ENCODE data around the gene TMEM256. TPM values are rescaled to one million over a fixed set of nuclear protein-coding genes. Genes with fewer than 3 reads are reported as not detected.

TMEM256 gene
- polyA plus RNA-seq, 12 donors = 45.1 to 67.7 (median 49.8) TPM; not detected in 1

- DNase-seq = no peak
Observed at GRCh38 chr17:7410634-7411426, 6.9 kb upstream of the TMEM256 start.

GRCh38 chr17:7409716-7410115 is 5.8 kb upstream of the TMEM256 start:
- DNase-seq = no peak

- no peak for DNase-seq
Observed at GRCh38 chr17:7408863-7409262, 5.0 kb upstream of the TMEM256 start.

GRCh38 chr17:7408252-7408727 is 4.4 kb upstream of the TMEM256 start:
- DNase-seq = no peak

- no peak for DNase-seq
Observed at GRCh38 chr17:7407485-7408251, 3.8 kb upstream of the TMEM256 start, which contains the start of gene NLGN2. Gene NLGN2, plus strand, starts transcription at chr17:7407845. Its CDS starts 411 bp downstream, at chr17:7408256.

GRCh38 chr17:7407082-7407481 is 3.2 kb upstream of the TMEM256 start:
- DNase-seq = no peak

GRCh38 chr17:7406235-7406825 is 2.4 kb upstream of the TMEM256 start:
- DNase-seq = no peak

GRCh38 chr17:7405350-7406234 is 1.7 kb upstream of the TMEM256 start:
- peak; percentile 59 for DNase-seq

- DNase-seq = peak; percentile 61
Observed at GRCh38 chr17:7404737-7405349, 946 bp upstream of the TMEM256 start.

- no peak for DNase-seq
Observed at GRCh38 chr17:7403727-7403976, 245 bp downstream of the TMEM256 start.

GRCh38 chr17:7403043-7403726 is 712 bp downstream of the TMEM256 start:
- DNase-seq = peak; percentile 54

GRCh38 chr17:7398612-7399011 is 5.3 kb downstream of the TMEM256 start:
- no peak for DNase-seq

GRCh38 chr17:7396147-7396546 is 7.8 kb downstream of the TMEM256 start:
- DNase-seq = no peak

GRCh38 chr17:7394452-7395191 is 9.3 kb downstream of the TMEM256 start, which contains the start of gene PLSCR3:
Gene PLSCR3, minus strand, starts transcription at chr17:7394525. Its CDS starts 415 bp downstream, at chr17:7394110.
- DNase-seq = peak; percentile 83

GRCh38 chr17:7393613-7394451 is 10.1 kb downstream of the TMEM256 start:
- DNase-seq = no peak

- no peak for DNase-seq
Observed at GRCh38 chr17:7392696-7393612, 10.9 kb downstream of the TMEM256 start.

- DNase-seq = no peak
Observed at GRCh38 chr17:7391307-7391706, 12.6 kb downstream of the TMEM256 start.
